ENCODE data around the gene MRPL47. TPM values are rescaled to one million over a fixed set of nuclear protein-coding genes. Genes with fewer than 3 reads are reported as not detected.

The MRPL47 gene
- total and polyA plus RNA-seq, 2 donors from 2014 or later = 26.2 to 86.2 TPM

GRCh38 chr3:179610066-179610465 lies 5.6 kb upstream of the MRPL47 start:
- TF ChIP-seq CTCF (IDR thresholded peaks at IDR 0.05; ENCODE audit: borderline replicate concordance, extremely low read depth, insufficient read depth) = no peak
- H3K4me1 ChIP-seq (ENCODE audit: control insufficient read depth in 2 of 3, insufficient read depth in 2 of 3, low read depth in 1 of 3, low read length in 3 of 3) = peaks cover 0 to 5% (median 2%) of the 10 kb centered on the region in 3 donors
- DNase-seq (no peak), FAIRE-seq (no peak)
- H3K36me3 ChIP-seq (ENCODE audit: control insufficient read depth in 2 of 3, insufficient read depth in 3 of 3, low read length in 3 of 3) = no peaks in the 10 kb centered on the region
- intact Hi-C loops (cut with DNase I) = no loop called here
- H3K27me3 ChIP-seq (ENCODE audit: control insufficient read depth, insufficient read depth, low read length) = no peaks in the 10 kb centered on the region
- no peaks in the 10 kb centered on the region for H3K9me3 ChIP-seq (ENCODE audit: control insufficient read depth in 2 of 3, insufficient read depth in 1 of 3, low read length in 3 of 3)
- no peak overlapping the region for H3K27ac ChIP-seq (ENCODE audit: low read depth in 2 of 2, low read length in 2 of 2)
- no peak overlapping the region for H3K4me3 ChIP-seq (ENCODE audit: low read length in 3 of 3)
- H3K9ac ChIP-seq (ENCODE audit: low read length in 3 of 3) = no peak overlapping the region

GRCh38 chr3:179608931-179609720 lies 4.7 kb upstream of the MRPL47 start:
- Histone ChIP-seq H3K27me3 (ENCODE audit: control insufficient read depth, insufficient read depth, low read length) (no peaks in the 10 kb centered on the region), H3K9me3 (ENCODE audit: control insufficient read depth in 2 of 3, insufficient read depth in 1 of 3, low read length in 3 of 3) (no peaks in the 10 kb centered on the region), H3K4me3 (ENCODE audit: low read length in 3 of 3) (no peak overlapping the region), H3K27ac (ENCODE audit: low read depth in 2 of 2, low read length in 2 of 2) (no peak overlapping the region), H3K9ac (ENCODE audit: low read length in 3 of 3) (no peak overlapping the region), H3K36me3 (ENCODE audit: control insufficient read depth in 2 of 3, insufficient read depth in 3 of 3, low read length in 3 of 3) (no peaks in the 10 kb centered on the region), H3K4me1 (ENCODE audit: control insufficient read depth in 2 of 3, insufficient read depth in 2 of 3, low read depth in 1 of 3, low read length in 3 of 3) (peaks cover 0 to 5% (median 2%) of the 10 kb centered on the region in 3 donors)
- intact Hi-C loops (cut with DNase I) = no loop called here
- no peak for TF ChIP-seq CTCF (IDR thresholded peaks at IDR 0.05; ENCODE audit: borderline replicate concordance, extremely low read depth, insufficient read depth)
- DNase-seq = no peak
- FAIRE-seq = no peak

DNA sequence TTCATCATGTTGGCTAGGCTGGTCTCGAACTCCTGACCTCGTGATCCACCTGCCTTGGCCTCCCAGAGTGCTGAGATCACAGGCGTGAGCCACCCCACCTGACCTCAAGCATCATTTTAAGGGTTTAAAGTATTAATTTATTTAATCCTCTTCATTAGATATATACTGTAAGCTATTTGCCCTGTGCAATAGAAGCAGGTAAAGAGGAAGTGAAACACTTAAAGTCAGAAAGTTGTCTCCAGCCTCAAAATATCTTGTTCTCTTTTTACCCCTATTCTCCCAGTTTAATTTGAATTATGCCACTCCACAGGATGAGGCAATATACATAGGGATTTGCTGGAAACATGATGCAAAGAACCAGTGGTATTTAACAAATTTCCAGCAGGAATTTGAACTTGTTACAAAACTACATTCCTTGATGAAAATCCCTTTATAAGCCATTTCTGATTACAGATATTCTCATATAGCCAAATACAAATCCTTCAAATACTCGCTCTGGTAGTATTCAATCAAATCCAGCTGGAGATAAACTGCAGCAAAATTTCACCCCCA lies 2.2 kb upstream of the MRPL47 start:
- FAIRE-seq (no peak), DNase-seq (no peak)
- no peak overlapping the region for H3K27ac ChIP-seq (ENCODE audit: low read depth in 2 of 2, low read length in 2 of 2)
- H3K4me3 ChIP-seq (ENCODE audit: low read length in 3 of 3) = no peak overlapping the region
- H3K36me3 ChIP-seq (ENCODE audit: control insufficient read depth in 2 of 3, insufficient read depth in 3 of 3, low read length in 3 of 3) = no peaks in the 10 kb centered on the region
- peaks cover 0 to 5% (median 4%) of the 10 kb centered on the region in 3 donors for H3K4me1 ChIP-seq (ENCODE audit: control insufficient read depth in 2 of 3, insufficient read depth in 2 of 3, low read depth in 1 of 3, low read length in 3 of 3)
- no peaks in the 10 kb centered on the region for H3K27me3 ChIP-seq (ENCODE audit: control insufficient read depth, insufficient read depth, low read length)
- intact Hi-C loops (cut with DNase I) = no loop called here
- no peak overlapping the region for H3K9ac ChIP-seq (ENCODE audit: low read length in 3 of 3)
- no peaks in the 10 kb centered on the region for H3K9me3 ChIP-seq (ENCODE audit: control insufficient read depth in 2 of 3, insufficient read depth in 1 of 3, low read length in 3 of 3)
- TF ChIP-seq CTCF (IDR thresholded peaks at IDR 0.05; ENCODE audit: borderline replicate concordance, extremely low read depth, insufficient read depth) = no peak
